ENCODE measurements around the gene DNAH8.

The DNAH8 gene

DNA sequence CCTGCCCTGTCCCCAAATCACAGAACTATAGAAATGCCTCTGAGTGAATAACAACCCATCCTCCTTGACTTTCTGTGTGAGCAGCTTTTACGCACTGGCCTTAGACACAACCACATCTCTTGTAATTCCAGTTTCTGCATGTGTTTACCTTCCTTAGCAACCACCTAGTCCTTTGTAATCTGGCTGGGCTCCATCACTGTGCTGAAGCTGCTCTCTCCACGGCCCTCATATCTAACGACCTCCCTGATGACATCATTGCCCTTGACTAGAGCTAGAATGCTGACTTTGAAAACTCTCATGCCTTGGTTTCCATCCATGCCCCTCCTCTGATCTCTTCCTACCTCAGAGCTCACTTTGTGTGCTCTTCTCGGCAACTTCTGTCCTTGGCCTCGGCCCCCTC lies 303.0 kb downstream of the DNAH8 start:
- H3K4me1 ChIP-seq (ENCODE audit: control insufficient read depth, insufficient read depth, low read length), result no peaks in the 10 kb centered on the region
- H3K9ac ChIP-seq (ENCODE audit: low read depth, low read length), result no peak overlapping the region
- no peaks in the 10 kb centered on the region for H3K9me3 ChIP-seq (ENCODE audit: control insufficient read depth, insufficient read depth, low read length)
- H3K4me3 ChIP-seq (ENCODE audit: low read depth, low read length), result no peak overlapping the region
- H3K36me3 ChIP-seq (ENCODE audit: control insufficient read depth, insufficient read depth, low read length), result no peaks in the 10 kb centered on the region
- H3K27me3 ChIP-seq (ENCODE audit: control insufficient read depth, insufficient read depth, low read length), result peaks cover 10% of the 10 kb centered on the region

DNA sequence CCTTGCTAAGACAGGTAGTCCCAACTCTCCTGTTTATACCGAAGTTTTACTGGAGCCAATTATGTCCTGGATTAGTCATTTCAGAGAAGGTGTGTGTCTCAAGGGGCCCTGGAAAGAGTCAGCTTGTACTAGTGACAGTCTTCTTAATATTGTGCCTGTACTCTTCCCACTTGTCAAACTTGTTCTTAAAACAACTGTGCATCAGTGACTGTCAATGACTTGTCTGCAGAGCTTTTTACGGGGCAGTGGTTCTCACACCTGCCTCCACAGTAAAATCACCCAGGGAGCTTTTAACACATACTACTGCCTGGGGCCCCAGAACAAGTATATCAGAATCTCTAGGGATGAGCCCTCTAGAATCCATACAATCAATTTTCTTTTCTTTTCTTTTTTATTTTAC lies 305.0 kb downstream of the DNAH8 start:
- H3K27me3 ChIP-seq (ENCODE audit: control insufficient read depth, insufficient read depth, low read length), result peaks cover 10% of the 10 kb centered on the region
- H3K36me3 ChIP-seq (ENCODE audit: control insufficient read depth, insufficient read depth, low read length), result no peaks in the 10 kb centered on the region
- H3K4me3 ChIP-seq (ENCODE audit: low read depth, low read length), result no peak overlapping the region
- H3K4me1 ChIP-seq (ENCODE audit: control insufficient read depth, insufficient read depth, low read length), result no peaks in the 10 kb centered on the region
- H3K9me3 ChIP-seq (ENCODE audit: control insufficient read depth, insufficient read depth, low read length), result no peaks in the 10 kb centered on the region
- no peak overlapping the region for H3K9ac ChIP-seq (ENCODE audit: low read depth, low read length)

DNA sequence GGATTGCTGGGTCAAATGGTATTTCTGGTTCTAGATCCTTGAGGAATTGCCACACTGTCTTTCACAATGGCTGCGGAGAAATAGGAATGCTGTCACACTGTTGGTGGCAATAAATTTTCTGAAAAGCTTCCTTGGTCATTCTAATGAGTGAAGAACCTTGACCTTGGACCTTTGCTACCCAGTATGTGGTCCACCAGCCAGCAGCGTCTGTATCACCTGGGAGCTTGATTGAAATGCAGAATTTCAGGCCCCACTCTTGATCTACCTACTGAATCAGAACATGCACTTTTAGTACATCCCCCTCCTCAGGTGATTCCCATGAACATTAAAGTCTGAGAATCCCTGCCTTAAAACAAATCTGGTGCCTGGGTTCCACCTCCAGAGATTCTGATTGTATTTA lies 305.9 kb downstream of the DNAH8 start:
- peaks cover 10% of the 10 kb centered on the region for H3K27me3 ChIP-seq (ENCODE audit: control insufficient read depth, insufficient read depth, low read length)

DNA sequence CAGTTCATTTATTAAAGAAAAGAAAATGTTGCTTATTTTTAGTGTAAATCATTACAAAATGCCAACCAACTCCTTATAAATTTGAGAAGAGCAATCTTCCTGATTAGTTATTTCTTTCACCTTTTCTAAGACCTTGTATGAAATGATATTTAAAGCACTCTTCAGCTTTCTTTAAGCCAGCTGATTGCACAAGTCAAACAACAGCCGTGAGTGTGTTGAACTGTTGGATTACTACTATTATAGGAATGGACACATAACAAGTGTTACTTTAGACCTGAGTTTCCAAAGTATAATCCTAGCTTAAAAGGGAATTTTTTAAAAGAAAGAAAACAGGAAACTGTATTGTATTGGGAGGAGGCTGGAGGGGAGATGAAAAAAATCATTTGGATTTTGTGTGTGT lies 306.7 kb downstream of the DNAH8 start:
- Histone ChIP-seq H3K9ac (ENCODE audit: low read depth, low read length) (no peak overlapping the region), H3K4me1 (ENCODE audit: control insufficient read depth, insufficient read depth, low read length) (no peaks in the 10 kb centered on the region), H3K27me3 (ENCODE audit: control insufficient read depth, insufficient read depth, low read length) (peaks cover 10% of the 10 kb centered on the region), H3K4me3 (ENCODE audit: low read depth, low read length) (no peak overlapping the region), H3K9me3 (ENCODE audit: control insufficient read depth, insufficient read depth, low read length) (no peaks in the 10 kb centered on the region), H3K36me3 (ENCODE audit: control insufficient read depth, insufficient read depth, low read length) (no peaks in the 10 kb centered on the region)

More for the DNA sequence above, 305.9 kb downstream of the DNAH8 start:
- Histone ChIP-seq H3K9me3 (ENCODE audit: control insufficient read depth, insufficient read depth, low read length) (no peaks in the 10 kb centered on the region), H3K4me1 (ENCODE audit: control insufficient read depth, insufficient read depth, low read length) (no peaks in the 10 kb centered on the region), H3K36me3 (ENCODE audit: control insufficient read depth, insufficient read depth, low read length) (no peaks in the 10 kb centered on the region), H3K9ac (ENCODE audit: low read depth, low read length) (no peak overlapping the region), H3K4me3 (ENCODE audit: low read depth, low read length) (no peak overlapping the region)

DNA sequence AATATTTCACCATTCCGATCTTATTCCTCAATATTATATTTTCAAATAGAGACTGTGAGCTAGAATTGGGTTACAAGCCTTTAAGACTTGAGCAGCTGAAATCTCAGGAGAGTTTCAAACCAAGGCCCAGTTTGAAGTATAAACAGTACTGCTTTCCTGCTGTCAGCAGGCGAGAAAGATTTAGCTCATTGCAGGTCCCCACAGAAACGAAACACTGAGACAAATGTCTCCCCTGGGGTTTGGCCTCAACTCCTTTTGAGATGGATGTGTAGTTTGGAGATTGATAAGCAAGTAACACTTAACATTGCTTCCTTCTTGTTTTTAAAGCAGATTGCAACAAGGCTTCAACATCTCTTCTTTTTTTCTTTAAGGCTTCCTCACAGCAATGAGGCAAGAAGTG lies 311.1 kb downstream of the DNAH8 start:
- H3K9ac ChIP-seq (ENCODE audit: low read depth, low read length), result no peak overlapping the region
- no peaks in the 10 kb centered on the region for H3K9me3 ChIP-seq (ENCODE audit: control insufficient read depth, insufficient read depth, low read length)
- no peaks in the 10 kb centered on the region for H3K4me1 ChIP-seq (ENCODE audit: control insufficient read depth, insufficient read depth, low read length)
- H3K27me3 ChIP-seq (ENCODE audit: control insufficient read depth, insufficient read depth, low read length), result no peaks in the 10 kb centered on the region
- no peak overlapping the region for H3K4me3 ChIP-seq (ENCODE audit: low read depth, low read length)
- H3K36me3 ChIP-seq (ENCODE audit: control insufficient read depth, insufficient read depth, low read length), result no peaks in the 10 kb centered on the region

DNA sequence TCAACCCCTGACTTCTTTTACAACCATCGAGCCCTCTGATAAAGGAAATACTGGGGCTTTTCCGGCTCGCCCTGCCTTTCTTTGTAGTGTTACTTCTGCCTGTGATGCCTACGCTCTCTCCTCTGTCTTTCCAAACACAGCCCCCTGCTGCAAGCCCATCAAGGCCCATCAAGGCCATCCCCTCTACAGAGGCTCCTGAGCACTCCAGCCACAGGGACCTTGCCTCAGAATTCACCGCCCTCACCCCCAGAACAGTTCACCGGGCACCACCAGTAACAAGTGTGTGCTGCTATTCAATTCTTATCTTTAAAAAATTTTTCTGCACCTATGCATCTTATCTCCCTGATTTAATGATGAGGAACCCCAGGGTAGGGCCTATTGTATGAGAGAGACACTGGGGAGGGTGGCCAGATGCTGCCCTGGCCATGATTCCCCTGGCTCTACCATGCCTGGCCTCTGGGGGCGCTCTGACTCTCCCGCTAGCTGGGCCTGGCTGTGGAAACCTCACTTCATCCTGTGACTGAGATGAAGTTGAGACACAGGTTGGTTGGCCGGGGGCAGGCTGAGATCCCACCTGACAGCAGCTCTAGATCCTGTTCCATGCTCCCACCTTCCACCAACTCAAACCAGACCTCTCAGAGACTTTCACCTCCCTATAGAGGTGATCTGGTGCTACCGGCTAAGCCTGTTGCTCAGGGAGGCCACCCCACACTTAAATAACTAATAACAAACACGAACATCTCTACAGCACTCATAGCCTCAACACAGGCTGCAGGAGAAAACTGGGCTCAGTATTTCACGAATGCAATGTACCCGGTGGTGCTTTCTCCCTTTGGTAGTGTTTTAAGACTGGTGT lies 314.3 kb downstream of the DNAH8 start:
- Histone ChIP-seq H3K9ac (ENCODE audit: low read depth, low read length) (no peak overlapping the region), H3K4me1 (ENCODE audit: control insufficient read depth, insufficient read depth, low read length) (no peaks in the 10 kb centered on the region), H3K36me3 (ENCODE audit: control insufficient read depth, insufficient read depth, low read length) (no peaks in the 10 kb centered on the region), H3K27me3 (ENCODE audit: control insufficient read depth, insufficient read depth, low read length) (no peaks in the 10 kb centered on the region), H3K9me3 (ENCODE audit: control insufficient read depth, insufficient read depth, low read length) (no peaks in the 10 kb centered on the region), H3K4me3 (ENCODE audit: low read depth, low read length) (no peak overlapping the region)

DNA sequence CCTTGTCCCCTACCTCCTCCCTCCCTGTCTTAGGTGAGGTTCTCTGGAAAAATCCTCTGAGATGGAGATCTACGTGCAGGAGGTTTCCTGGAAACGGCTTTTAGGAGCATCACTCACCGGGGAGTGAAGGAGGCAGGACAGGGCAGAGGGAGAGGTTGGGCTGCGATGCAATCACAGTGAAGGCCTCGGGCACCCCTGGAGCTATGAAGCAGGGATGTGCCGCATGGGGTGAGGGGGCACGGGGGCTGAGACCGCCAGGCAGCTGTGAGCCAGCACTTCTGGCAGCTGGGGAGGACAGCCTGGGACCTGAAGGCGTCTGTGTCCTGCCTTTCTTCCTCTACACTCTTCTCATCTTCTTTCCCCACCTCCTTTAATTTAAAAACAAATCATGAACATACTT lies 320.6 kb downstream of the DNAH8 start:
- Histone ChIP-seq H3K4me1 (ENCODE audit: control insufficient read depth, insufficient read depth, low read length) (no peaks in the 10 kb centered on the region), H3K4me3 (ENCODE audit: low read depth, low read length) (no peak overlapping the region), H3K9ac (ENCODE audit: low read depth, low read length) (no peak overlapping the region), H3K27me3 (ENCODE audit: control insufficient read depth, insufficient read depth, low read length) (peaks cover 15% of the 10 kb centered on the region), H3K36me3 (ENCODE audit: control insufficient read depth, insufficient read depth, low read length) (no peaks in the 10 kb centered on the region), H3K9me3 (ENCODE audit: control insufficient read depth, insufficient read depth, low read length) (no peaks in the 10 kb centered on the region)

DNA sequence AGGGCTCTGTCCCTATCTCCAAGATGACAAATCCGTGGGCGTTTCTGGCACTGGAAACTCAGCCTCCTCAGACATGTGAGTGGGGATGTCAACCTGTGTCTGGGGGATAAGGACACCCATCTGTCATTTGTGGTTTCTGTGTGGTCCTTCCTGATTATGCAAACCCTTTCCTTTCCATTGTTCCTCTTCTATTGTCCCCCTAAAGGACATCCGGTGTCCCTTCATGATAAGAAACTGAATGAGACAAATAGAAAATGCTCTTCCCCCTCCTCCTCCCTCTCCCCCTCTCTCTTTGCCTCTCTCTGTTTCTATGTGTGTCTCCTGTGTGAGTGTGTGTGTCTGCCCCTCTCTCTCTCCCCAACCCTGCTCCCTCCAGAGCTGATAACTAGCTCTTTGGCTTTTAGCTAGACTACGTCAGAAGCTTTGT lies 322.0 kb downstream of the DNAH8 start:
- no peak overlapping the region for H3K9ac ChIP-seq (ENCODE audit: low read depth, low read length)
- H3K36me3 ChIP-seq (ENCODE audit: control insufficient read depth, insufficient read depth, low read length), result no peaks in the 10 kb centered on the region
- no peak overlapping the region for H3K4me3 ChIP-seq (ENCODE audit: low read depth, low read length)
- H3K4me1 ChIP-seq (ENCODE audit: control insufficient read depth, insufficient read depth, low read length), result no peaks in the 10 kb centered on the region
- H3K9me3 ChIP-seq (ENCODE audit: control insufficient read depth, insufficient read depth, low read length), result no peaks in the 10 kb centered on the region
- peaks cover 17% of the 10 kb centered on the region for H3K27me3 ChIP-seq (ENCODE audit: control insufficient read depth, insufficient read depth, low read length)

DNA sequence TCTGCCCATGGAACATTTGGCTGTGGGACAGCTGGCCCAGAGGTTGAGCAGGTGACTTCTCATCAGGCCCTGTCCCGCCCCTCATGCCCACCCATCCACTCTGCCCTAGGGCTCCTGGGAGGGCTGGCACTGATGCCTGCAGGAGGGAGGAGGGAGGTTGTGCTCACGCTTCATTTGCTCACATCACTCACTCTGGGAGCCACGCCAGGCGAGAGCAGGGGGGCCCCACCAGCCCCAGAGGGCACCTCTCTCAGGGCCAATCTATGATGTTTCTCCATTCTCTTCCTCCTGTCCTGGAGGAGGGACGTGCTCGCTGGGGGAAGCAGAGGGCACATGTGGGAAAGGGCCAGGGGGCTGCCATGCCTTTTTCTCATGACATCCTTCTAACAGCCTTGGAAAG lies 322.6 kb downstream of the DNAH8 start:
- Histone ChIP-seq H3K4me1 (ENCODE audit: control insufficient read depth, insufficient read depth, low read length) (no peaks in the 10 kb centered on the region), H3K9me3 (ENCODE audit: control insufficient read depth, insufficient read depth, low read length) (no peaks in the 10 kb centered on the region), H3K9ac (ENCODE audit: low read depth, low read length) (no peak overlapping the region), H3K27me3 (ENCODE audit: control insufficient read depth, insufficient read depth, low read length) (peaks cover 17% of the 10 kb centered on the region), H3K4me3 (ENCODE audit: low read depth, low read length) (no peak overlapping the region), H3K36me3 (ENCODE audit: control insufficient read depth, insufficient read depth, low read length) (no peaks in the 10 kb centered on the region)

DNA sequence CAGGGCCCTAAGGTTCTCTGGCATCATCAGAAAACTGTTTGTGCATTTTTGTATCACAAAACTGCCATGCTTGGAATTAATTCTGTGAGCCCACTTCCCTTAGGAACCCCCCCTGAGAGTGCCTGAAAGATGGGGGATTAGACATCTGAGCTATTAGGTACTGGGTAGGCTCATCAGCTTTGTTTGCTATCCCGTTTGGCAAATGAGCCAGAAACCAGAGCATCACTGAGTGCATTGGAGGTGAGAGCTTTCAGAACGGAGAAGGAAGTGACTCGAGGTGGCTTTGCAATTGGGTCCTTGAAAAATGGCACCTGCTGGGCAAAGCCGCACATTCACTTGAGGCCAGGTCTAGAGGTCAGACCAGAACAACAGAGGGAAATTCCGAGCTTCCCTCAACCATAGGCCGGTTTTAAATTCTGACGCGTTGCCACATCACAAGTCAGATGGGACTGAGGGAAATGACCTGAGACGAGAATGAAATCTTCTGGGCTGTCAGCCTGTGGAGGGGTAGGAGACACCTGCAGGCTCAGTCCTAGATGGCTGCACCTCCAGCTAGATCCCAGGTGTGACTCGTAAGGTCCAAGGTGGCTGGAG lies 325.1 kb downstream of the DNAH8 start:
- Histone ChIP-seq H3K4me3 (ENCODE audit: low read depth, low read length) (no peak overlapping the region), H3K36me3 (ENCODE audit: control insufficient read depth, insufficient read depth, low read length) (no peaks in the 10 kb centered on the region), H3K9ac (ENCODE audit: low read depth, low read length) (no peak overlapping the region), H3K4me1 (ENCODE audit: control insufficient read depth, insufficient read depth, low read length) (no peaks in the 10 kb centered on the region), H3K27me3 (ENCODE audit: control insufficient read depth, insufficient read depth, low read length) (peaks cover 17% of the 10 kb centered on the region), H3K9me3 (ENCODE audit: control insufficient read depth, insufficient read depth, low read length) (no peaks in the 10 kb centered on the region)

DNA sequence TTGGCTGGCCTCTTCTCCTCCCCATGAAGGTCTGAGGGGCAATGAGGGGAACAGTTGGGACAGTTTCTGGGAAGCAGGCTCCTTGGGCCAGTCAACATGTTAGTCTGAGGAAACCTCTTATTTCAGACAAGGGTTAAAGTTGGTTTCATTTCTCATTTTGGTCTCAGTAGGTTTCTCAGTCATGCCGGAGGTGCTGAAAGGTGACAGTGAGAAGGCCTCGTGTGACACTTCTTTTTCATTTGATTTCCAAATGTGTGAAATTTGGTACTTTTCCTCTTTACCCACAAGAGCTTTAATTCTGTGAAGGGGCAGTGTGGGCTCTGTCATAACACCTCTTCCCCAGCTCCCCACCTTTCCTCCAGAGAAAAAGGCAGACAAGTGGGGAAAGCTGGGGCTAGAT lies 326.0 kb downstream of the DNAH8 start:
- Histone ChIP-seq H3K36me3 (ENCODE audit: control insufficient read depth, insufficient read depth, low read length) (no peaks in the 10 kb centered on the region), H3K9ac (ENCODE audit: low read depth, low read length) (no peak overlapping the region), H3K4me3 (ENCODE audit: low read depth, low read length) (no peak overlapping the region), H3K4me1 (ENCODE audit: control insufficient read depth, insufficient read depth, low read length) (no peaks in the 10 kb centered on the region), H3K27me3 (ENCODE audit: control insufficient read depth, insufficient read depth, low read length) (peaks cover 14% of the 10 kb centered on the region), H3K9me3 (ENCODE audit: control insufficient read depth, insufficient read depth, low read length) (no peaks in the 10 kb centered on the region)

DNA sequence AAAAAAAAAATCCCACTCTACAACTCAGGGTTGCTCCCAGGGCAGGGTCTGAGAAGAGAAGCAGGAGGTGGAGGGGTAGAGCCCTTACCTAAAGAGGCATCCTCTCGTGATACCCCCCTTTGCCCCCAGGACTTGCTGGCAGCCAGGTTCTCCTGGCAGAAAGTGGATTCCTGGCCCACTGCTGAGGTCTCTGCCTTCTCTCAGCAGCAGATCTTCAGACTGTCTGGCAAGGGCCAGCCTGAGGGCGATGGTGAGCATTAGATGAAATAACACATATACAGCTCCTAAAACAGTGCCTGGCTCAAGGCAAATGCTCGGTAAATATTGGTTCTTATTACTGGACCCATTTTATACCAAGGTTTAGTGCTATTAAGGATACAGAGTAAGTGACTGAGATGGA lies 328.7 kb downstream of the DNAH8 start:
- H3K4me3 ChIP-seq (ENCODE audit: low read depth, low read length), result no peak overlapping the region
- peaks cover 25% of the 10 kb centered on the region for H3K27me3 ChIP-seq (ENCODE audit: control insufficient read depth, insufficient read depth, low read length)
- H3K9ac ChIP-seq (ENCODE audit: low read depth, low read length), result no peak overlapping the region
- H3K36me3 ChIP-seq (ENCODE audit: control insufficient read depth, insufficient read depth, low read length), result no peaks in the 10 kb centered on the region
- no peaks in the 10 kb centered on the region for H3K4me1 ChIP-seq (ENCODE audit: control insufficient read depth, insufficient read depth, low read length)
- H3K9me3 ChIP-seq (ENCODE audit: control insufficient read depth, insufficient read depth, low read length), result no peaks in the 10 kb centered on the region

Measured in iPS-15b (cell line).